ENCODE measurements around the gene AMIGO2. TPM values are rescaled to one million over a fixed set of nuclear protein-coding genes. Genes with fewer than 3 reads are reported as not detected.

Gene AMIGO2
- total RNA-seq, 1 donor from 2014 or later: 25.2 TPM

DNA sequence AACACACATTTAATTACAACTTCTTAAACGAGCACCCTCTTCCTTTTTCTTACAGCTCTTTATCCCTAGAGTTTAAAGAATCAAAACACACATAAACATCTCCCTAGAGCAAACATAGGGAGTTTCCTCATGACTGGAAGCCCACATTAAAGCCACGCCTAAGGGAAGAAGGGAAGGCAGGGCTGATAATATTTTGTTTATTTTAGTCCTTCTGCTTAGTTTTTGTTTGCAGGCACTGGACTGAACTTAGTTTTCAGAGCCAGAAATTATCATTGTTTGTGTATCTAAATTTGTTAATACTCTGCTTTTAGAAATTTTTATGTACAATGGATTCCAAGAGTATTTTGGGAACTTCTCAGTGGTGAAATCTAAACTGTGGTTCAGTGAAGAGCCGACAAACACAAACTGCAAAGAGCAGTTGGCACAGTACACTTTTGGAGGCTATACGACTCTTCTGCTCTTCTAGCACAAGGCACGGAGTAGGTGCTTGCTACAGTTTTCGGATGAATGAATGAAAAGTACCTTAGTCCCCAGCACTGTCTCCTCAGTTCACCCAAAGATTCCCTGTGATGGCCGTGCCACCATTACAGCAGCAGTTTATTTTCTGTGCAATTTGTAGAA lies 17.6 kb upstream of the AMIGO2 start:
- Histone ChIP-seq H3K9ac (ENCODE audit: low read length) (peak overlapping the region; percentile 34), H2AFZ (ENCODE audit: low read depth, low read length) (no peak overlapping the region)
- no peak overlapping the region for H3K4me3 Mint-ChIP-seq (ENCODE audit: unreplicated experiment)

DNA sequence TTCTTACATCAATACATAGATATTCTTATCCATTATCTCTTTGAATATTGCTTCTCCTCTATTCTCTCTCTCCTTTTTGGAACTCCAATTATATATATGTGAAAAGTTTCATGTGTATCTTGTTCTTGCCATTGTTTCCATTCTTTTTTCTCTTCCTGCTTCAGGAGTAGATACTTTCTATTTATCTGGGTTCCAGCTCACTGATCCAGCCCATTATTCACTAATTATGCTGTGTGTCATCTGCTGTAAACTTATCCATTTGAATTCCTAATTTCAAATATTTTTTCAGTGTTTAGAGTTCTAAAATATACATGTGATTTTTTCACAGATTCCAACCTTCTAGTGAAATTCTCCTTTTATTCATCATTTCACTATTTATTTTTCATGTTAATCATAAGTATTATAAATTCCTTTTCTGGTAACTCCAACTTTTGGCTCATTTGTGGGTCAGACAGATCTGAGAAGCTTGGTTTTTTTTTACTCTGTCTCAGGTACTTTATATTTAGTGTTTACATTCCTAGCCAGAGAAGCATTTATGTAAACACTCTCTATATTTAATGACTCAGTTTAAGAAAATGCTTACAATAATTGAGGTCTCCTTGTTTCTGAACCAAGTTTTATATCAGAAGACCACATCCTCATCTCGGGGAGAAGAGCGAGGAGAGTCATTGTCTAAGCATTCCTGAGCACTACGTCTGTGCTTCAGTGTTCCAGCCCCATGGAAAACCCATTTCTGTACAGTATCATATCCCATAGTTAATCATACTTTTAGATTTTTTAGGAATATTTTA lies 15.9 kb upstream of the AMIGO2 start:
- no peaks in the 10 kb centered on the region for H3K27me3 ChIP-seq (ENCODE audit: insufficient read depth, low read length)
- FAIRE-seq (peak; percentile 75), DNase-seq (ENCODE audit: low read depth) (peak; percentile 98)
- no peak overlapping the region for H3K4me3 Mint-ChIP-seq (ENCODE audit: unreplicated experiment)
- H3K79me2 ChIP-seq (ENCODE audit: insufficient read depth, low read length): no peaks in the 10 kb centered on the region
- no peak overlapping the region for H2AFZ ChIP-seq (ENCODE audit: low read depth, low read length)
- H3K27ac ChIP-seq (ENCODE audit: low read depth, low read length): peak overlapping the region; percentile 96
- no peaks in the 10 kb centered on the region for H3K9me3 ChIP-seq (ENCODE audit: insufficient read depth, low read depth, low read length)
- H4K20me1 ChIP-seq (ENCODE audit: insufficient read depth, low read length): no peaks in the 10 kb centered on the region
- H3K4me1 Mint-ChIP-seq (ENCODE audit: low read depth, unreplicated experiment): peaks cover 34% of the 10 kb centered on the region
- no peaks in the 10 kb centered on the region for H3K27me3 Mint-ChIP-seq (ENCODE audit: low read depth, unreplicated experiment)
- no peaks in the 10 kb centered on the region for H3K36me3 ChIP-seq (ENCODE audit: insufficient read depth, low read length)
- H3K36me3 Mint-ChIP-seq (ENCODE audit: low read depth, unreplicated experiment): no peaks in the 10 kb centered on the region
- H3K9ac ChIP-seq (ENCODE audit: low read length): peak overlapping the region; percentile 79
- H3K4me3 ChIP-seq (ENCODE audit: insufficient read depth, low read depth, low read length): peak overlapping the region; percentile 18
- TF ChIP-seq, protein P1, sequence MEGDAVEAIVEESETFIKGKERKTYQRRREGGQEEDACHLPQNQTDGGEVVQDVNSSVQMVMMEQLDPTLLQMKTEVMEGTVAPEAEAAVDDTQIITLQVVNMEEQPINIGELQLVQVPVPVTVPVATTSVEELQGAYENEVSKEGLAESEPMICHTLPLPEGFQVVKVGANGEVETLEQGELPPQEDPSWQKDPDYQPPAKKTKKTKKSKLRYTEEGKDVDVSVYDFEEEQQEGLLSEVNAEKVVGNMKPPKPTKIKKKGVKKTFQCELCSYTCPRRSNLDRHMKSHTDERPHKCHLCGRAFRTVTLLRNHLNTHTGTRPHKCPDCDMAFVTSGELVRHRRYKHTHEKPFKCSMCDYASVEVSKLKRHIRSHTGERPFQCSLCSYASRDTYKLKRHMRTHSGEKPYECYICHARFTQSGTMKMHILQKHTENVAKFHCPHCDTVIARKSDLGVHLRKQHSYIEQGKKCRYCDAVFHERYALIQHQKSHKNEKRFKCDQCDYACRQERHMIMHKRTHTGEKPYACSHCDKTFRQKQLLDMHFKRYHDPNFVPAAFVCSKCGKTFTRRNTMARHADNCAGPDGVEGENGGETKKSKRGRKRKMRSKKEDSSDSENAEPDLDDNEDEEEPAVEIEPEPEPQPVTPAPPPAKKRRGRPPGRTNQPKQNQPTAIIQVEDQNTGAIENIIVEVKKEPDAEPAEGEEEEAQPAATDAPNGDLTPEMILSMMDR (IDR thresholded peaks at IDR 0.05; ENCODE audit: insufficient read depth, low read depth, low read length): no peak
- TF ChIP-seq EZH2 (IDR thresholded peaks at IDR 0.05; ENCODE audit: insufficient read depth, low read length): no peak
- peak overlapping the region; percentile 90 for H3K27ac Mint-ChIP-seq (ENCODE audit: unreplicated experiment)
- no peaks in the 10 kb centered on the region for H3K9me3 Mint-ChIP-seq (ENCODE audit: unreplicated experiment)
- H3K4me1 ChIP-seq (ENCODE audit: insufficient read depth, low read length): peaks cover 37% of the 10 kb centered on the region
- H3K4me2 ChIP-seq (ENCODE audit: low read length): peak overlapping the region; percentile 77

More for the DNA sequence above, 17.6 kb upstream of the AMIGO2 start:
- H4K20me1 ChIP-seq (ENCODE audit: insufficient read depth, low read length): no peaks in the 10 kb centered on the region
- peak overlapping the region; percentile 96 for H3K27ac ChIP-seq (ENCODE audit: low read depth, low read length)
- DNase-seq (ENCODE audit: low read depth) (peak; percentile 29), FAIRE-seq (no peak)
- no peaks in the 10 kb centered on the region for H3K79me2 ChIP-seq (ENCODE audit: insufficient read depth, low read length)
- TF ChIP-seq, protein P1 (IDR thresholded peaks at IDR 0.05; ENCODE audit: insufficient read depth, low read depth, low read length): no peak
- TF ChIP-seq EZH2 (IDR thresholded peaks at IDR 0.05; ENCODE audit: insufficient read depth, low read length): no peak
- H3K9me3 ChIP-seq (ENCODE audit: insufficient read depth, low read depth, low read length): no peaks in the 10 kb centered on the region
- H3K4me1 ChIP-seq (ENCODE audit: insufficient read depth, low read length): peaks cover 37% of the 10 kb centered on the region
- Mint-ChIP-seq H3K27ac (ENCODE audit: unreplicated experiment) (peak overlapping the region; percentile 48), H3K27me3 (ENCODE audit: low read depth, unreplicated experiment) (no peaks in the 10 kb centered on the region), H3K4me1 (ENCODE audit: low read depth, unreplicated experiment) (peaks cover 34% of the 10 kb centered on the region), H3K36me3 (ENCODE audit: low read depth, unreplicated experiment) (no peaks in the 10 kb centered on the region), H3K9me3 (ENCODE audit: unreplicated experiment) (no peaks in the 10 kb centered on the region)
- H3K27me3 ChIP-seq (ENCODE audit: insufficient read depth, low read length): no peaks in the 10 kb centered on the region
- H3K4me3 ChIP-seq (ENCODE audit: insufficient read depth, low read depth, low read length): no peak overlapping the region
- no peaks in the 10 kb centered on the region for H3K36me3 ChIP-seq (ENCODE audit: insufficient read depth, low read length)
- no peak overlapping the region for H3K4me2 ChIP-seq (ENCODE audit: low read length)
